Measurements from ENCODE around the gene CACNG4. TPM values are rescaled to one million over a fixed set of nuclear protein-coding genes. Genes with fewer than 3 reads are reported as not detected.
"Not testable (repeated sequence)": the region's sequence is repeated elsewhere in the genome, so short reads cannot be mapped to it uniquely, and the experiment has no call there.

Gene CACNG4
- total RNA-seq, 1 donor from 2014 or later: 0.10 TPM

GRCh38 chr17:67040652-67041051 is 76.1 kb downstream of the CACNG4 start:
- DNase-seq (ENCODE audit: low spot score) (no peak), ATAC-seq (no peak)

GRCh38 chr17:67041119-67041518 is 76.6 kb downstream of the CACNG4 start:
- DNase-seq (ENCODE audit: low spot score); ATAC-seq: not testable (repeated sequence)

- ATAC-seq: no peak
- no peak for DNase-seq (ENCODE audit: low spot score)
Measured at GRCh38 chr17:67041531-67041930, 77.0 kb downstream of the CACNG4 start.

- ATAC-seq: no peak
- DNase-seq (ENCODE audit: low spot score): no peak
Measured at GRCh38 chr17:67041941-67042899, 77.7 kb downstream of the CACNG4 start.

- DNase-seq (ENCODE audit: low spot score): no peak
- no peak for ATAC-seq
Measured at GRCh38 chr17:67043283-67043682, 78.8 kb downstream of the CACNG4 start.

GRCh38 chr17:67044016-67044772 is 79.7 kb downstream of the CACNG4 start, which contains the start of gene CACNG1:
Gene CACNG1 (plus strand): TSS chr17:67044554. CDS start chr17:67044661, 107 bp downstream.
- ATAC-seq: no peak
- DNase-seq (ENCODE audit: low spot score): no peak

- no peak for ATAC-seq
- DNase-seq (ENCODE audit: low spot score): no peak
Measured at GRCh38 chr17:67044940-67045339, 80.4 kb downstream of the CACNG4 start.

GRCh38 chr17:67046398-67046797 is 81.9 kb downstream of the CACNG4 start:
- DNase-seq (ENCODE audit: low spot score): no peak

GRCh38 chr17:67047382-67047781 is 82.9 kb downstream of the CACNG4 start:
- no peak for ATAC-seq
- no peak for DNase-seq (ENCODE audit: low spot score)

More at GRCh38 chr17:67046398-67046797, 81.9 kb downstream of the CACNG4 start:
- ATAC-seq: no peak

GRCh38 chr17:67049025-67049739 is 84.7 kb downstream of the CACNG4 start:
- DNase-seq (ENCODE audit: low spot score) (no peak), ATAC-seq (no peak)

- DNase-seq (ENCODE audit: low spot score) (no peak), ATAC-seq (no peak)
Measured at GRCh38 chr17:67050066-67050465, 85.6 kb downstream of the CACNG4 start.

- DNase-seq (ENCODE audit: low spot score) (no peak), ATAC-seq (no peak)
Measured at GRCh38 chr17:67050471-67051154, 86.1 kb downstream of the CACNG4 start.

- no peak for ATAC-seq
- no peak for DNase-seq (ENCODE audit: low spot score)
Measured at GRCh38 chr17:67051155-67051538, 86.6 kb downstream of the CACNG4 start.

GRCh38 chr17:67051837-67052236 is 87.3 kb downstream of the CACNG4 start:
- ATAC-seq: no peak
- no peak for DNase-seq (ENCODE audit: low spot score)

- ATAC-seq (no peak), DNase-seq (ENCODE audit: low spot score) (no peak)
Measured at GRCh38 chr17:67052720-67053437, 88.4 kb downstream of the CACNG4 start.

- no peak for ATAC-seq
- DNase-seq (ENCODE audit: low spot score): no peak
Measured at GRCh38 chr17:67053438-67054000, 89.0 kb downstream of the CACNG4 start.

- DNase-seq (ENCODE audit: low spot score) (no peak), ATAC-seq (no peak)
Measured at GRCh38 chr17:67054011-67054591, 89.6 kb downstream of the CACNG4 start.

- ATAC-seq (no peak), DNase-seq (ENCODE audit: low spot score) (no peak)
Measured at GRCh38 chr17:67054608-67055007, 90.1 kb downstream of the CACNG4 start.

- ATAC-seq (no peak), DNase-seq (ENCODE audit: low spot score) (peak; percentile 35)
Measured at GRCh38 chr17:67055041-67055443, 90.5 kb downstream of the CACNG4 start.

Data from left lobe of liver (tissue), 2 donors.